A673 (cell line): ENCODE results near the gene PSMG3.

ENCODE experiments used
- EZH2 ChIP-seq: fragments of 200-600 bp; sonication (generic); IDR thresholded peaks from 2 replicates; pipeline ENCODE4 v1.6.1; 2017; ENCODE audit warnings: borderline replicate concordance, low read depth, mild to moderate bottlenecking, mixed read lengths, antibody characterized with exemption, low read length; ENCODE audit not compliant: poor library complexity, severe bottlenecking
- TF ChIP-seq, protein P1 (sequence below): fragments of 300-800, 200-600 bp; sonication (generic); conservative IDR thresholded peaks from 2 replicates; pipeline ENCODE4 v1.5.1; 2017; ENCODE audit warnings: low read depth, mild to moderate bottlenecking, antibody characterized with exemption, low read length, moderate library complexity, mixed read lengths

DNA sequence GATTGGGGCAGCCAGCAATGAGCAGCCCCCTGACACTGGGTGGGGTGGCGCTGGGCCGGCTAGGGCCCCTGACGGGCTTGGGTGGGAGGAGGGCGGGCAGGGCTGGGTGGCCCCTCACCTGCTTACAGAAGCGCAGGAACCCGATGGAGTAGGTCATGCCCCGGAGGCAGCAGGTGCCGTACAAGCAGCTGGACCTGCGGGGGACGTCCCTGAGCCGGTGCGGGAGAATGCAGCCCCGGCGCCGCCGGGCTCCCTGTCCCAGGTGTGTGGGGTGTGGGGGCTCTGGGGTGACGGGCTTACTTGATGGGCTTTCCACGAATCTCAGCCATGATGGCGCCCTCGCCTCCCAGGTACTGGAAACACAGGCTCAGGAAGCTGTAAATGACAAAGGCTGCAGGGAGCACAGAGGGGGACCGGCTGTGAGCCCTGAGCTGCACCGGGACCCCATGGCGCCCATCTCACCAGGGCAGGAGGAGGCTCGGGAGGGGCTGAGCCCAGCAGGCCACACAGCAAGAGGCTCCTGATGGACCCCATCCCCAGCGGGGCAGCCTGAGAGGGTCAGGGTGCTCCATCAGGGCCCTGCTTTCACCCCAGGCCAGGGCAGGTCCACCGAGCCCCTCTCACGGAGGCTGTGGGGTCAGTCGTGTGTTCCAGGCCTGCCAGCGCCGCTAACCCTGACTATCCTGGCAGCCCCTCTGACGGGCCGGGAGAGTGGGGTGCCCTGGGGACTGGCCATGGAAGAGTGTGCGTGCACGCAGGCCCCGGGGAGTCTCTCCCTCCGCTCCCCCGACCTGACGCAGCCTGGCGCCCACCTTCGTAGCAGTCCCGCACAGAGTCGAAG, 19.6 kb downstream of the PSMG3 start:
- no peak for TF ChIP-seq EZH2
- TF ChIP-seq, protein P1, sequence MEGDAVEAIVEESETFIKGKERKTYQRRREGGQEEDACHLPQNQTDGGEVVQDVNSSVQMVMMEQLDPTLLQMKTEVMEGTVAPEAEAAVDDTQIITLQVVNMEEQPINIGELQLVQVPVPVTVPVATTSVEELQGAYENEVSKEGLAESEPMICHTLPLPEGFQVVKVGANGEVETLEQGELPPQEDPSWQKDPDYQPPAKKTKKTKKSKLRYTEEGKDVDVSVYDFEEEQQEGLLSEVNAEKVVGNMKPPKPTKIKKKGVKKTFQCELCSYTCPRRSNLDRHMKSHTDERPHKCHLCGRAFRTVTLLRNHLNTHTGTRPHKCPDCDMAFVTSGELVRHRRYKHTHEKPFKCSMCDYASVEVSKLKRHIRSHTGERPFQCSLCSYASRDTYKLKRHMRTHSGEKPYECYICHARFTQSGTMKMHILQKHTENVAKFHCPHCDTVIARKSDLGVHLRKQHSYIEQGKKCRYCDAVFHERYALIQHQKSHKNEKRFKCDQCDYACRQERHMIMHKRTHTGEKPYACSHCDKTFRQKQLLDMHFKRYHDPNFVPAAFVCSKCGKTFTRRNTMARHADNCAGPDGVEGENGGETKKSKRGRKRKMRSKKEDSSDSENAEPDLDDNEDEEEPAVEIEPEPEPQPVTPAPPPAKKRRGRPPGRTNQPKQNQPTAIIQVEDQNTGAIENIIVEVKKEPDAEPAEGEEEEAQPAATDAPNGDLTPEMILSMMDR, result no peak
